NB4 (cell line): ENCODE measurements around the gene HS6ST1.

Experiments
- MYC ChIP-seq: IDR thresholded peaks from 2 replicates; pipeline ENCODE4 v1.6.1; 2011; ENCODE audit warnings: low read depth, low read length
- POLR2A ChIP-seq: IDR thresholded peaks from 2 replicates; pipeline ENCODE4 v1.6.1; 2011; ENCODE audit warnings: mild to moderate bottlenecking; ENCODE audit not compliant: insufficient read length; ENCODE audit errors: extremely low read depth
- TF ChIP-seq, protein P1 (sequence below): IDR thresholded peaks from one replicate; pipeline ENCODE4 v1.5.1; 2012; ENCODE audit warnings: low read depth, low read length
- TF ChIP-seq, protein P2 (sequence below): IDR thresholded peaks from 2 replicates; pipeline ENCODE4 v1.6.1; 2011; ENCODE audit warnings: low read depth, low read length

DNA sequence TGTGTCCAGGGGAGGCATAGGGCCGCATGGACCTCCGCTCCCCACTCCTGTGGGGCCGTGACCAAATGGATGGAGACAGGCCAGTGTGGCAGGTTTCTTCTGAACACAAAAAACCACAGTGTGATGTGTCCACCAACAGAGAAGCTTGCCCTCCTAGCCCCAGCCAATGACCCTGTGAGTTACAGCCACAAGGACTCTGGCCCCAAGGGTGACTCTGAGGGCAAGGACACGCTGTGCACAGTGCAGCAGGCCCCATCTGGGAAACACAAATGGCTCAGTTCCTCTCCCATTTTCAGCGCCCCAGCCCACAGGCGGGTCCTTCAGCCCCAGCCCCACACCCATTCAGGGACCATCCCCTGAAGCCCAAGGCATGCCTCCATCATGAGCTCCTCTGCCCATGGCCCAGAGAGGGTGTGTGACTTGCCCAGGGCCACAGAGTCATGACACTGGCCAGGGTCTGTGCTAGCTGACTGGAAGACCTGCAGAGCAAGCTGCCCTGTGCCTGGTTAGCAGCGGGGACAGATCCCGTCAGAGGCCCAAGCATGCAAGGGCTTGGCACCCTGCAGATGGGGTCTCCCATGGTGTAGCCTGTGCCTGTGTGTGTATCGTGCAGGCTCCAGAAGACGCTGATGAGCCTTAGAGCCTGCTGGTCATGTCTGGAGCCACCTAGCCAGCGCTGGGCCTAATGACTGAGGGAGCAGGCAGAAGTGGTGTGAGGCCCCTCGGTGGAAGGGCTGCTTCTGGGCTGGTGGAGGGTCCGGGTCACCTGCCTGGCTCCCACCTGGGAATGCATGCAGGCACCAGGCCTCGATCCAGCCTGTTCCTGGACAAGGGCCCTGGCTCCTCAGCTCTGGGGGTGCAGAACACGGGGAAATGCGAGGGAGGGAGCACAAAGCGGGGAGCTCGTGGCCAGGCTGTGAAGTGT is 47.7 kb downstream of the HS6ST1 start:
- TF ChIP-seq, protein P1, sequence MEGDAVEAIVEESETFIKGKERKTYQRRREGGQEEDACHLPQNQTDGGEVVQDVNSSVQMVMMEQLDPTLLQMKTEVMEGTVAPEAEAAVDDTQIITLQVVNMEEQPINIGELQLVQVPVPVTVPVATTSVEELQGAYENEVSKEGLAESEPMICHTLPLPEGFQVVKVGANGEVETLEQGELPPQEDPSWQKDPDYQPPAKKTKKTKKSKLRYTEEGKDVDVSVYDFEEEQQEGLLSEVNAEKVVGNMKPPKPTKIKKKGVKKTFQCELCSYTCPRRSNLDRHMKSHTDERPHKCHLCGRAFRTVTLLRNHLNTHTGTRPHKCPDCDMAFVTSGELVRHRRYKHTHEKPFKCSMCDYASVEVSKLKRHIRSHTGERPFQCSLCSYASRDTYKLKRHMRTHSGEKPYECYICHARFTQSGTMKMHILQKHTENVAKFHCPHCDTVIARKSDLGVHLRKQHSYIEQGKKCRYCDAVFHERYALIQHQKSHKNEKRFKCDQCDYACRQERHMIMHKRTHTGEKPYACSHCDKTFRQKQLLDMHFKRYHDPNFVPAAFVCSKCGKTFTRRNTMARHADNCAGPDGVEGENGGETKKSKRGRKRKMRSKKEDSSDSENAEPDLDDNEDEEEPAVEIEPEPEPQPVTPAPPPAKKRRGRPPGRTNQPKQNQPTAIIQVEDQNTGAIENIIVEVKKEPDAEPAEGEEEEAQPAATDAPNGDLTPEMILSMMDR: no peak
- no peak for TF ChIP-seq MYC
- no peak for TF ChIP-seq POLR2A
- TF ChIP-seq, protein P2, sequence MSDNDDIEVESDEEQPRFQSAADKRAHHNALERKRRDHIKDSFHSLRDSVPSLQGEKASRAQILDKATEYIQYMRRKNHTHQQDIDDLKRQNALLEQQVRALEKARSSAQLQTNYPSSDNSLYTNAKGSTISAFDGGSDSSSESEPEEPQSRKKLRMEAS: no peak
